Hepatocyte (in vitro differentiated cells): ENCODE results near the gene MUC21. TPM values are rescaled to one million over a fixed set of nuclear protein-coding genes. Genes with fewer than 3 reads are reported as not detected.

Source experiments
- DNase-seq: peaks from one replicate; pipeline ENCODE4 v3.0.0-alpha.2; 2016; ENCODE audit warnings: low spot score
- H2AFZ ChIP-seq: fragments of 200-600 bp; sonication (generic); 2 replicates; pipeline ENCODE4 v1.6.0; 2016; ENCODE audit warnings: antibody characterized with exemption, mild to moderate bottlenecking
- H3K27ac ChIP-seq: fragments of 200-600 bp; sonication (generic); 2 replicates; pipeline ENCODE4 v1.5.1; 2016; ENCODE audit warnings: mild to moderate bottlenecking
- H3K27me3 ChIP-seq: fragments of 200-600 bp; sonication (generic); 2 replicates; pipeline ENCODE4 v1.6.1; 2016
- H3K36me3 ChIP-seq: fragments of 200-600 bp; sonication (generic); replicated peaks from 2 replicates; pipeline ENCODE4 v1.5.1; 2016; ENCODE audit warnings: low read depth; ENCODE audit not compliant: insufficient read depth
- H3K4me1 ChIP-seq: fragments of 200-600 bp; sonication (generic); 2 replicates; pipeline ENCODE4 v1.5.1; 2016; ENCODE audit warnings: mild to moderate bottlenecking, moderate library complexity; ENCODE audit not compliant: insufficient read depth
- H3K4me2 ChIP-seq: fragments of 200-600 bp; sonication (generic); 2 replicates; pipeline ENCODE4 v1.6.0; 2016
- H3K4me3 ChIP-seq: fragments of 200-600 bp; sonication (generic); 2 replicates; pipeline ENCODE4 v1.5.1; 2016; ENCODE audit warnings: mild to moderate bottlenecking
- H3K79me2 ChIP-seq: fragments of 200-600 bp; sonication (generic); 2 replicates; pipeline ENCODE4 v1.6.0; 2017; ENCODE audit warnings: mild to moderate bottlenecking
- H3K9me2 ChIP-seq: fragments of 200-600 bp; sonication (generic); replicated peaks from 2 replicates; pipeline ENCODE4 v1.6.0; 2017; ENCODE audit warnings: mild to moderate bottlenecking; ENCODE audit not compliant: insufficient read depth
- H3K9me3 ChIP-seq: fragments of 200-600 bp; sonication (generic); 2 replicates; pipeline ENCODE4 v1.5.1; 2016; ENCODE audit warnings: low read depth, mild to moderate bottlenecking
- H4K20me1 ChIP-seq: fragments of 200-600 bp; sonication (generic); 2 replicates; pipeline ENCODE4 v1.6.0; 2016; ENCODE audit warnings: mild to moderate bottlenecking; ENCODE audit not compliant: insufficient read depth, poor library complexity, severe bottlenecking
- CTCF ChIP-seq: fragments of 200-600 bp; sonication (generic); IDR thresholded peaks from 2 replicates; pipeline ENCODE4 v1.5.1; 2016; ENCODE audit warnings: antibody characterized with exemption, mild to moderate bottlenecking; ENCODE audit not compliant: poor library complexity
- EZH2 ChIP-seq: fragments of 200-600 bp; sonication (generic); IDR thresholded peaks from 2 replicates; pipeline ENCODE4 v1.6.1; 2016; ENCODE audit warnings: antibody characterized with exemption, mild to moderate bottlenecking, borderline replicate concordance
- EZH2phosphoT487 ChIP-seq: fragments of 200-600 bp; sonication (generic); IDR thresholded peaks from one replicate; pipeline ENCODE4 v1.6.1; 2018; ENCODE audit warnings: antibody characterized with exemption, mild to moderate bottlenecking, low read depth, moderate library complexity; ENCODE audit not compliant: unreplicated experiment, severe bottlenecking
- WGBS: methylation state at CpG from one replicate; pipeline ENCODE4 v1.1.6; 2016; ENCODE audit warnings: low lambda C conversion rate; ENCODE audit errors: missing lambda C conversion rate; 5-methylcytosine and 5-hydroxymethylcytosine counted together
- polyA plus RNA-seq: library from polyadenylated mRNA; unstranded; fragments of >200 nt; fragmentation: Nextera tagmentation; extraction: Ambion mirVana; gene quantifications from 2 replicates; pipeline ENCODE4 v1.2.1, GENCODE V29; 2016
- total RNA-seq: library from RNA; depleted of rRNA; stranded (reverse); fragments of >200 nt; gene quantifications from 2 replicates; pipeline ENCODE4 v1.2.3, GENCODE V29; 2014

Gene MUC21
- total and polyA plus RNA-seq, 2 experiments from 2014 or later: not detected

DNA sequence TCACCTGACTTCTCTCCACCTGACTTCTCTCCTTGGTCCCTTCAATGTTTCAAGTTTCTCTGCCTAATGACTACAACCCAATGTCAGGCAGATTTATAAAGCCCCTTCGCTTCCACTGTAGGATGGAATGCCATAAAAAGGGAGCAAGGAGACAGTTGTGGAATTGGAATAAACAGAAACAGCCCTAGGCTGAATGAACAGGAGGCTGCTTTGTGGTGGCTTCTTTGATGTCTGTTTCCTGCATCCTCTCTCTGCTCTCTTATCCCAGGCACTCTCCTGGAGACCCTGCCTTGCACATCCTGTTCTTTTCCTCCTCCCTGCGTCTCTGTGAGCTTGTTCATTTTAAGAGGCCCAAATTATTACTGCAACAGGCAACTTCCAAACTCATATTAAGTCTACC is 25.8 kb upstream of the MUC21 start:
- no peaks in the 10 kb centered on the region for H3K9me3 ChIP-seq
- no peak overlapping the region for H2AFZ ChIP-seq
- no peak overlapping the region for H3K4me3 ChIP-seq
- no peak overlapping the region for H3K27ac ChIP-seq
- no peaks in the 10 kb centered on the region for H4K20me1 ChIP-seq
- H3K4me1 ChIP-seq: no peaks in the 10 kb centered on the region
- no peak for TF ChIP-seq EZH2
- no peak for TF ChIP-seq CTCF
- no peak for TF ChIP-seq EZH2phosphoT487
- no peak for DNase-seq
- no peak overlapping the region for H3K4me2 ChIP-seq
- H3K36me3 ChIP-seq: no peaks in the 10 kb centered on the region
- peaks cover 37% of the 10 kb centered on the region for H3K27me3 ChIP-seq
- no peaks in the 10 kb centered on the region for H3K9me2 ChIP-seq
- no peaks in the 10 kb centered on the region for H3K79me2 ChIP-seq
- WGBS: 55% methylated on average over 2 of the region's 2 CpGs

DNA sequence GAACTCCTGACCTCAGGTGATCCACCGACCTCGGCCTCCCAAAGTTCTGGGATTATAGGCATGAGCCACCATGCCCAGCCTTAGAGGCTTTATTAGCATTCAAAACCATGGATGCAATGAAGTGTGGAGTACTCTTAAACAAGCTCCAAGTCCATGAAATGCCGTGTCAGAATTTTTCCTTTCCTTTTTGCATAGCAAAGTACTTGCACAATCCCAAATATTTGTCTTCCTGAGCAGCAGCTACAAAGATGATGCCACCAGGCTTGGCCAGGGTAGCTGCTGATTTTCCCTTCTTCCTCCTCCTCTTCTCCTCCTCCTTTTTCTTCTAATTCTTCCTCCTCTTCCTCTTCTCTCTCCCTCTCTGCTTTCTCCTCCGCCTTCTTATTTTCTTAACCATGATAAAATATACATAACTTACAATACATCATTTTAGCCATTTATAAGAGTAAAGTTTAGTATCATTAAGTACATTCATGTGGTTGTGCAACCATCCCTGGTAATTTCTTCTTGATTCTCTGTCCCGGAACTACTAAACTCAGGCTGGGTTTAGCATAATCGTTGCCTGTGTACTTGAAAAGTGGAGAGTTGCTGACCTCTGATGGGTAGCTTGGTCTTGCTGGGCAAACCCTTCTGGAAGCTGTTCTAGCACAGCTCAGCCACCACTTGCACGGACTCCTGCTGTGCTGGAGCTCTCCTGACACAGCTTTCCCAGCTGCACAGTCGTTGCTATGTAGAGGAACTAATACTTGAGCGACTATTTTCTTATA is 22.4 kb upstream of the MUC21 start:
- Histone ChIP-seq H3K4me2 (no peak overlapping the region), H3K4me3 (no peak overlapping the region), H3K79me2 (no peaks in the 10 kb centered on the region), H3K4me1 (no peaks in the 10 kb centered on the region), H3K27ac (no peak overlapping the region), H3K27me3 (peaks cover 17% of the 10 kb centered on the region), H2AFZ (no peak overlapping the region), H3K36me3 (no peaks in the 10 kb centered on the region), H3K9me2 (no peaks in the 10 kb centered on the region), H4K20me1 (no peaks in the 10 kb centered on the region), H3K9me3 (no peaks in the 10 kb centered on the region)
- DNase-seq: no peak
- TF ChIP-seq EZH2phosphoT487 (no peak), CTCF (no peak), EZH2 (no peak)
- 85% methylated on average over 9 of the region's 9 CpGs for WGBS

DNA sequence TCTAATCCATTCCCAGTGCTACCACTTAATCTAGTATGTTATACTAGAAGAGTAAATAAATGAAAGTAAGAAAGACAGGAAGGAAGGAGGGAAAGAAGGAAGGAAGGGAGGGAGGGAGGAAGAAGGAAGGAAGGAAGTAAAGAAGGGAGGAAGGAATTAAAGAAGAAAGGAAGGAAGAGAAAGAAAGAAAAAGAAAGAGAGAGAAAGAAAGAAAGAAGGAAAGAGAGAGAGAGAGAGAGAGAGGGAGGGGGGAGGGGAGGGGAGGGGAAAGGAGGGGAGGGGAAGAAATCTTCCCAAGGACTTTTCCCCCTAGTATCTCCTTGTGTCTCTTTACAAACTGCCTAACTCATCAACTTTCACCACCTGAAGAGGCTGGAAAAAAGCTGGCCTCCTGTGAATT is 20.8 kb upstream of the MUC21 start:
- H3K9me3 ChIP-seq: no peaks in the 10 kb centered on the region
- no peaks in the 10 kb centered on the region for H4K20me1 ChIP-seq
- H3K4me3 ChIP-seq: no peak overlapping the region
- no peak for DNase-seq
- H3K36me3 ChIP-seq: no peaks in the 10 kb centered on the region
- peaks cover 5% of the 10 kb centered on the region for H3K27me3 ChIP-seq
- H2AFZ ChIP-seq: no peak overlapping the region
- no peaks in the 10 kb centered on the region for H3K9me2 ChIP-seq
- H3K4me2 ChIP-seq: no peak overlapping the region
- H3K27ac ChIP-seq: no peak overlapping the region
- no peaks in the 10 kb centered on the region for H3K4me1 ChIP-seq
- TF ChIP-seq EZH2phosphoT487: no peak
- no peak for TF ChIP-seq EZH2
- TF ChIP-seq CTCF: no peak
- H3K79me2 ChIP-seq: no peaks in the 10 kb centered on the region
